ENCODE measurements around the gene DDA1. TPM values are rescaled to one million over a fixed set of nuclear protein-coding genes. Genes with fewer than 3 reads are reported as not detected.

DDA1 gene
- total RNA-seq, 4 donors from 2014 or later = 15.2 to 37.2 (median 23.9) TPM

DNA sequence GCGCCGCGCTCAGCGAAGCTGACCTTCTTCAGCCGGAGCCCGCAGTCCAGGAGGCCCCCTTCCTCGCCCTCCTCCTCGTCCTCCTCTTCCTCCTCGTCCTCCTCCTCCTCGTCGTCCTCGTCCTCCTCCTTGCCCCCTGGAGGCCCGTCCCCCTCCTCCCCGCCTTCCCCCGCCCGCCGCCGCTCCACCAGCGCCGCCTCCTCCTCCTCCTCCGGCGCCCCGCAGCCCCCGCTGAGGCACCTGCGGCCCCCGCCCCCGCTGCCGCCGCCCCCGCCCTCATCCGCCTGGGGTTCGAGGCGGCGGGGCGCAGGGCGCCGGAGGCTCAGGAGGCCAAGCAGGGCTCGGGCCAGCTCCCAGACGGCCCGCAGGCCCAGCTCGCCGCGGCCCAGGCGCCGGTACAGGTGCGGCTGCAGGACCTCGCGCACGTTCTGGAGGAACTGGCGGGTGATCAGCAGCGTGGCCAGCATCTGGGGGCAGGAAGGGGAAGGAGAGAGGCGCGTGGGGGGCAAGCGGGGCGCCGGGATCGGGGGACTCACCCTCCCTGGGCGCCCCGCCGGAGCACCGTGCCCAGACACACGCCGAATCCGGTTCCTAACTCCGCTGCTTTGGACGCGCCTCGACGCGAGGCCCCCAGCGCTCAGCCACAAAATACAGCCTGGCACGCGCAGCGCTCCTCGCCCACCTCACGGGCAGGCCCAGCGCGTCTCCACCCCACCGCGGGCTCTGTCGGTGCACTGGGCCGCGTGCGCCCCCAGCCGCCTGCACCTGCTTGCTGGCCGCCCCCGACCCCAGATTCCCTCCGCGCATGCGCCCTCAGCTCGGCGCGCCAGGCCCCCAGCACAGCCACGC lies 19.4 kb downstream of the DDA1 start:
- Histone ChIP-seq H3K27me3 (peaks cover 0 to 8% of the 10 kb centered on the region in 2 donors), H3K9me3 (no peaks in the 10 kb centered on the region), H3K4me1 (peaks cover 3 to 32% (median 18%) of the 10 kb centered on the region in 4 donors), H3K27ac (peak overlapping the region; percentile 73 to 90 (median 81)), H3K36me3 (no peaks in the 10 kb centered on the region), H3K4me3 (peak overlapping the region; percentile 48 to 73 (median 64))
- DNase-seq = peak in 1 of 3 donors; percentile 39
- no peak for TF ChIP-seq POLR2A (IDR thresholded peaks at IDR 0.05)
- TF ChIP-seq, protein P1, sequence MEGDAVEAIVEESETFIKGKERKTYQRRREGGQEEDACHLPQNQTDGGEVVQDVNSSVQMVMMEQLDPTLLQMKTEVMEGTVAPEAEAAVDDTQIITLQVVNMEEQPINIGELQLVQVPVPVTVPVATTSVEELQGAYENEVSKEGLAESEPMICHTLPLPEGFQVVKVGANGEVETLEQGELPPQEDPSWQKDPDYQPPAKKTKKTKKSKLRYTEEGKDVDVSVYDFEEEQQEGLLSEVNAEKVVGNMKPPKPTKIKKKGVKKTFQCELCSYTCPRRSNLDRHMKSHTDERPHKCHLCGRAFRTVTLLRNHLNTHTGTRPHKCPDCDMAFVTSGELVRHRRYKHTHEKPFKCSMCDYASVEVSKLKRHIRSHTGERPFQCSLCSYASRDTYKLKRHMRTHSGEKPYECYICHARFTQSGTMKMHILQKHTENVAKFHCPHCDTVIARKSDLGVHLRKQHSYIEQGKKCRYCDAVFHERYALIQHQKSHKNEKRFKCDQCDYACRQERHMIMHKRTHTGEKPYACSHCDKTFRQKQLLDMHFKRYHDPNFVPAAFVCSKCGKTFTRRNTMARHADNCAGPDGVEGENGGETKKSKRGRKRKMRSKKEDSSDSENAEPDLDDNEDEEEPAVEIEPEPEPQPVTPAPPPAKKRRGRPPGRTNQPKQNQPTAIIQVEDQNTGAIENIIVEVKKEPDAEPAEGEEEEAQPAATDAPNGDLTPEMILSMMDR (IDR thresholded peaks at IDR 0.05) = no peak

DNA sequence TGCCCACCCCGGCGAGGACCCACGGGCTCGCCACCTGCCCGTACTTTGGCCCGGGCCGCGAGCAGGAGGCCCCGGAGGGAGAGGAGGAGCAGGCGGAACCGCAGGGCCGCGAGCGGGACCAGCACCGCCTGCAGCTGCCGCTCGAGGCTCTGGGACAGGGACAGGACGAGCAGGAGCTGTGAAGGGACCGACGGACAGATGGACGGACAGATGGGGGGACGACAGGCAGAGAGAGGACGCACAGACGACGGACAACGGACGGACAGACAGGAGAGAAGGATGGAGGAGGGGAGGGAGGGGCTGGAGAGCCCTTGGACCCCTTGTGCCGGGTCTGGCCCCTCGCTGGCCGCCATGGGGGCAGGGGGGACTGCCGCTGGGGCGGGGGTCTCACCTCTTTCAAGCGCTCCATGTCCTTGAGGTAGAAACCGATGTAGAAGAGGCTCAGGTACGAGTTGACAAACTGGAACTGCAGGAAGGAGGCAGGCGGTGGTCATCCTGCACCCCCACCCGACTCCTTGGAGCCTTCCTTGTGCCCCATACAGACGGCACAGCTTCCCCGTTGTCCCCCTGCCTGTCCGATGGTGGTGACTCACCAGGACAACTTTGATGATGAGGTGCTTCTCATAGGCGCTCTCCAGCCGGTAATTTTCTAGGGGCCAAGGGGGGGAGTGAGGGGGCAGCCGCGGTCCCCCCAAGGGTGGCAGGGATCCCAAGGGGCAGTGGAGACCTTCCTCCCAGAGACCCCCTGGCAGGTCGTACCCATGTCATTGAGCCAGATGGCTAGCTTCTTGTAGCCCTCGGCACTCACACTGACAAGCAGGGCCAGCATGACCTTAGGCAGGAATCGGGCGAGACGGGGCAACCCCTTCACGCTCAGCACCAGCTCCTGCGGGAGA lies 20.3 kb downstream of the DDA1 start:
- Histone ChIP-seq H3K27me3 (peaks cover 0 to 8% of the 10 kb centered on the region in 2 donors), H3K36me3 (no peaks in the 10 kb centered on the region), H3K9me3 (no peaks in the 10 kb centered on the region), H3K27ac (peak overlapping the region in 1 of 4 donors; percentile 73), H3K4me3 (peak overlapping the region; percentile 48 to 73 (median 64)), H3K4me1 (peaks cover 3 to 37% (median 22%) of the 10 kb centered on the region in 4 donors)
- no peak for DNase-seq
- TF ChIP-seq POLR2A (IDR thresholded peaks at IDR 0.05) = no peak
- TF ChIP-seq, protein P1 (IDR thresholded peaks at IDR 0.05) = no peak

DNA sequence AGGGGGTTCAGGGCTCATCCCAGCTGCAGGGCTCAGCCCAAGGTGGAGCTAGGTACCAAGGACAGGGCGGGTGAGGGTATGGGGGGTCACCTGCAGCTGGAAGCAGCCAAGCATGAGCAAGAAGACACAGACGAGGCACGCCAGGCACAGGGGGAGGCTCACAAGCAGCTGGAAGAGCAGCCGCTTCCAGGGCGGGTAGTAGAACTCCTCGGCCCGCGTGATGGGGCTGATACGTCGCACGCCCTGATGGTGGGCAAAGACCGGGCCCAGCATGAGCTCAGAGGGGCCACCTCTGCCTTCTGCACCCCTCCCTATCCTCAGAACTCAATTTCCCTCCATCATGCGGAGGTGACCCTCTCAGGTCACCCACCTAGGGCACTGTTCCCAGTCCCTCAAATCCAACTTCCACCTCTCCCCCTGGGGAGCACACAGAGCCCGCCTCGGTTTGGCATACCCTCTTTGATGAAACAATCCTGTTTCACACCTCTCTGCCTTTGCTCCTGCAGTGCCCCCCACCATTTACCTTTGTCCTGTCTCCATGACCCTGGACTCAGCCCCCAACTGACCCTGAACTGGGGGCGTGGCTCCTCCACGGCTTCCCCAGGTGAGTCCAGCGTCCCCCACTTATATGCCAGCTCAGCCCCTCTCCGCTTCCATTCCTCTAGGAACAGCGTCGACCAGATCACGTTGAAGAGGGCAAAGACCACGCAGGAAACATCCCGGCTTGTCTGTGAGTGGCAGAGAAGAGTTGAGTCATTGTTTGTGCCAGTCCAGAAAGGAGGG lies 21.1 kb downstream of the DDA1 start:
- no peaks in the 10 kb centered on the region for H3K36me3 ChIP-seq
- H3K4me1 ChIP-seq = peaks cover 8 to 43% (median 22%) of the 10 kb centered on the region in 4 donors
- no peak overlapping the region for H3K4me3 ChIP-seq
- H3K27ac ChIP-seq = no peak overlapping the region
- H3K27me3 ChIP-seq = peaks cover 0 to 8% of the 10 kb centered on the region in 2 donors
- TF ChIP-seq, protein P1 (IDR thresholded peaks at IDR 0.05) = no peak
- TF ChIP-seq POLR2A (IDR thresholded peaks at IDR 0.05) = no peak
- H3K9me3 ChIP-seq = no peaks in the 10 kb centered on the region
- no peak for DNase-seq

DNA sequence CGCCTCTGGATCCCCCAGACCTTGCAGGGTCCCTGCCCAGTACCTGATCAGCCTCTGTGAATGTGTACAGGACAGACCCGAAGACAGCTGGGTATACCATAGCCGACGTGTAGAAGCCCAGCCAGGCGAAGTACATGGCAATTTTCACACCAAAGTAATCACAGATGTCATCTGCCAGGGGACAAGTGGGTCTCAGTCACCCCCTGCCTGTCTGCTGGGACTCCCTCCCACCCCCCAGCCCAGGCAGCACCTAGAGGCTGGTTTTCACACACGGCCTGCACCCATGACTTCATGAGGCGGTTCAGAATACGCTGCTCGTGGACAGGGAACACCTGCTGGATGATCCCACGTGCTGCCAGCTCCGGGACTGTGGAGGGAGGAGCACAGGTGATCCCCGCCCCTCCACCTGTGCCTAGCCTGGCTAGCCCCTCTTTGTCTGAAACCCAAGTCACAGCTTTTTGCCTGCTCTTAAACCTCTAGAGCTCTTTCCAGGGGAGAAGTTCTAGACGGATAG lies 21.7 kb downstream of the DDA1 start:
- no peak for DNase-seq
- Histone ChIP-seq H3K4me3 (no peak overlapping the region), H3K27me3 (peaks cover 0 to 8% of the 10 kb centered on the region in 2 donors), H3K9me3 (no peaks in the 10 kb centered on the region), H3K27ac (no peak overlapping the region), H3K36me3 (no peaks in the 10 kb centered on the region), H3K4me1 (peaks cover 8 to 48% (median 22%) of the 10 kb centered on the region in 4 donors)
- no peak for TF ChIP-seq POLR2A (IDR thresholded peaks at IDR 0.05)
- TF ChIP-seq, protein P1 (IDR thresholded peaks at IDR 0.05) = no peak

DNA sequence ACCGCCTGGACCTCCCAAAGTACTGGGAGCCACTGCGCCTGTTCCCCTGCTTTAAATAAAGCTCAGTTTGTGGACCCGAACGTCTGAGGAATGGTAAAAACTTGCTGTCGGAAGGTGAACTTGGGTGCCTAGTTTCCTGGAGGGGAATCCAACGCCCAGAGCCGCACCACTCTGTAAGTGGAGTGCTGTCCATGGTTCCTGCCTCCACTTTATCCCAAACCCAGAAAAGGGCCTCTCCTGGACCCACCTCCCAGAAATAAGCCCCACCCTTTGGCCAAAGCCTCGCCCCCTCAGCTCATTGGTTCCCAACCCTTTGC lies 23.0 kb downstream of the DDA1 start:
- Histone ChIP-seq H3K27ac (no peak overlapping the region), H3K4me3 (no peak overlapping the region), H3K27me3 (peaks cover 0 to 8% of the 10 kb centered on the region in 2 donors), H3K4me1 (peaks cover 8 to 47% (median 22%) of the 10 kb centered on the region in 4 donors), H3K36me3 (no peaks in the 10 kb centered on the region), H3K9me3 (no peaks in the 10 kb centered on the region)
- TF ChIP-seq, protein P1 (IDR thresholded peaks at IDR 0.05) = no peak
- TF ChIP-seq POLR2A (IDR thresholded peaks at IDR 0.05) = no peak
- DNase-seq = no peak
